Lower leg skin (tissue), 4 donors: ENCODE data around the gene SYTL1. TPM values are rescaled to one million over a fixed set of nuclear protein-coding genes. Genes with fewer than 3 reads are reported as not detected.

Experiments
- DNase-seq, 2 donors: peaks; one replicate each; pipeline ENCODE4 v3.0.0-alpha.2; 2019; ENCODE audit warnings: low spot score in 2 of 2
- H3K4me3 ChIP-seq: fragments of 200-600 bp; sonication (generic); 2 replicates; pipeline ENCODE4 v1.5.1; 2017; ENCODE audit warnings: mild to moderate bottlenecking, low read depth; ENCODE audit not compliant: poor library complexity, severe bottlenecking
- CTCF ChIP-seq, 3 donors: fragments of 450-650 bp; IDR thresholded peaks; one replicate each; pipeline ENCODE4 v1.5.1; 2016; ENCODE audit warnings: antibody characterized with exemption in 3 of 3, mild to moderate bottlenecking in 3 of 3, moderate library complexity in 2 of 3
- POLR2A ChIP-seq, 2 donors: fragments of 450-650 bp; IDR thresholded peaks; one replicate each; pipeline ENCODE4 v1.6.1; 2016 to 2017; ENCODE audit warnings: antibody characterized with exemption in 2 of 2, mild to moderate bottlenecking in 1 of 2, moderate library complexity in 1 of 2
- WGBS, 2 donors: methylation state at CpG; one replicate each; pipeline ENCODE4 v1.1.5; 2018; 5-methylcytosine and 5-hydroxymethylcytosine counted together
- intact Hi-C: fragments of 100-400 bp; cut with DNase I; formaldehyde crosslinking; loops from one replicate; pipeline ENCODE4 v1.15.0; 2023; ENCODE audit warnings: low total_unique reads
- total RNA-seq, 4 donors: library from RNA; depleted of rRNA; stranded (reverse); fragments of >200 nt; gene quantifications; one replicate each; pipeline ENCODE4 v1.1.0, GENCODE V29; 2016

Gene SYTL1
- total RNA-seq, 4 donors from 2014 or later: 183 to 231 (median 219) TPM

DNA sequence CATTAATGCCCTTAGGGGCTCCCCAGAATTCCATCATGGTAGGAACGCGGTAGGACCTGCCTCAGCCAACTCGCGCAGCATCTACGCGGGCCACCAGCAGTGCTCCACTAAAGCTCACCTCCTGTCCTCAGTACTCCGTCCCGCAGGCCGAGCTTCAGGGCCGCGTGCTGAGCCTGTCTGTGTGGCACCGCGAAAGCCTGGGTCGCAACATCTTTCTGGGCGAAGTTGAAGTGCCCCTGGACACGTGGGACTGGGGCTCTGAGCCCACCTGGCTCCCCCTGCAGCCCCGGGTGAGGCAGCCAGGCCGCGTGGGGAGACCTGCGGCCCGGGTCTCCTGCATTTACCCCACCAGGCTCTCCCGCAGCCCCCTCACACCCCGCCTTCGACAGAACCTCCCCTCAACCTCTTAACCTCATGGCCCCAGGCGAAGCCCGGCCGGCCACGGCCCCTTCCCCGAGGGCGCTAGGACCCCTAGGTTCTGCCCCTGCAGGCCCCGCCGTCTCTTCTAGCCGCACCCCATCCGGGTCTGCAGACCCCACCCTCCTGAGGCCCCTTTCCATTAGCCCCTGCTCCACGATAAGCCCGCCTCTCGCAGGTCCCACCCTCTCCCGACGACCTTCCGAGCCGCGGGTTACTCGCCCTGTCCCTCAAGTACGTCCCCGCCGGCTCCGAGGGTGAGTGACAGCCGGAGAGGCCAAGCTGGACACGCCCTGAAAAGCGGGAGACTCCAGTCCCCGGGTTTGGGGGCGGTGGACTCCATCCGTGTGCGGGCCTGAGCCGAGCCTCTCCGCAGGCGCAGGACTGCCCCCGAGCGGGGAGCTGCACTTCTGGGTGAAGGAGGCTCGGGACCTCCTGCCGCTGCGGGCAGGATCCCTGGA lies 9.1 kb downstream of the SYTL1 start:
- WGBS, 2 donors: 49 to 56% methylated on average over 43 to 60 of the region's 62 CpGs
- TF ChIP-seq POLR2A (IDR thresholded peaks at IDR 0.05) (no peak), CTCF (IDR thresholded peaks at IDR 0.05) (no peak)
- H3K4me3 ChIP-seq: no peak overlapping the region
- no peak for DNase-seq
- intact Hi-C loops: no loop called here

- DNase-seq: no peak
These were observed 9.8 kb downstream of the SYTL1 start for GRCh38 chr1:27351541-27352107.

DNA sequence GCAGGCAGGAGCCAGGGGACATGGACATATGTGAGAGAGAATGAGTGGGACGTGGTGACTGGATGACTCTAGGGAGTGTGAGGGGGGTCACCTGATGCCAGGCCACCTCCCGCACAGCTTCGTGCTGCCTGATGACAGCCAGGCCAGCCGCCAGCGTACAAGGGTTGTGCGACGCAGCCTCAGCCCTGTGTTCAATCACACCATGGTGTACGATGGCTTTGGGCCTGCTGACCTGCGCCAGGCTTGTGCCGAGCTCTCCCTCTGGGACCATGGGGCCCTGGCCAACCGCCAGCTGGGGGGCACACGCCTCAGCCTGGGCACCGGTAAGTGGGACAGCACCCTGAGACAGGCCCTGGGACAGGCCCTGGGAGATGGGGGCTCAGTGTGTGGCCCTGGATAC lies 11.3 kb downstream of the SYTL1 start:
- whole genome bisulfite sequencing, 2 donors: 82 to 91% methylated on average over 13 of the region's 13 CpGs
- TF ChIP-seq POLR2A (IDR thresholded peaks at IDR 0.05): no peak
- no peak for TF ChIP-seq CTCF (IDR thresholded peaks at IDR 0.05)
- no peak overlapping the region for H3K4me3 ChIP-seq
- no peak for DNase-seq
- intact Hi-C loops: no loop called here

More at GRCh38 chr1:27351541-27352107, 9.8 kb downstream of the SYTL1 start:
- no peak overlapping the region for H3K4me3 ChIP-seq
- 46 to 64% methylated on average over 8 of the region's 8 CpGs for WGBS, 2 donors
- no peak for TF ChIP-seq CTCF (IDR thresholded peaks at IDR 0.05)
- TF ChIP-seq POLR2A (IDR thresholded peaks at IDR 0.05): no peak
- intact Hi-C loops: no loop called here

GRCh38 chr1:27353629-27354028 lies 11.8 kb downstream of the SYTL1 start:
- no peak for TF ChIP-seq POLR2A (IDR thresholded peaks at IDR 0.05)
- TF ChIP-seq CTCF (IDR thresholded peaks at IDR 0.05): no peak
- intact Hi-C loops: no loop called here
- no peak for DNase-seq
- WGBS, 2 donors: 88 to 89% methylated on average over 3 of the region's 3 CpGs
- H3K4me3 ChIP-seq: no peak overlapping the region

- intact Hi-C loops: no loop called here
These were observed 13.9 kb downstream of the SYTL1 start for GRCh38 chr1:27355683-27356082.

More at GRCh38 chr1:27355683-27356082, 13.9 kb downstream of the SYTL1 start:
- DNase-seq: no peak
- no peak for TF ChIP-seq CTCF (IDR thresholded peaks at IDR 0.05)
- no peak for TF ChIP-seq POLR2A (IDR thresholded peaks at IDR 0.05)
- H3K4me3 ChIP-seq: no peak overlapping the region
- WGBS, 2 donors: 92 to 93% methylated on average over 5 of the region's 5 CpGs
